Measurements from ENCODE around the gene SSX7.
"Not testable (repeated sequence)": the region's sequence is repeated elsewhere in the genome, so short reads cannot be mapped to it uniquely, and the experiment has no call there.

Gene SSX7, protein sequence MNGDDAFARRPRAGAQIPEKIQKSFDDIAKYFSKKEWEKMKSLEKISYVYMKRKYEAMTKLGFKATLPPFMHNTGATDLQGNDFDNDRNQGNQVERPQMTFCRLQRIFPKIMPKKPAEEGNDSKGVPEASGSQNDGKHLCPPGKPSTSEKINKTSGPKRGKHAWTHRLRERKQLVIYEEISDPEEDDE

DNA sequence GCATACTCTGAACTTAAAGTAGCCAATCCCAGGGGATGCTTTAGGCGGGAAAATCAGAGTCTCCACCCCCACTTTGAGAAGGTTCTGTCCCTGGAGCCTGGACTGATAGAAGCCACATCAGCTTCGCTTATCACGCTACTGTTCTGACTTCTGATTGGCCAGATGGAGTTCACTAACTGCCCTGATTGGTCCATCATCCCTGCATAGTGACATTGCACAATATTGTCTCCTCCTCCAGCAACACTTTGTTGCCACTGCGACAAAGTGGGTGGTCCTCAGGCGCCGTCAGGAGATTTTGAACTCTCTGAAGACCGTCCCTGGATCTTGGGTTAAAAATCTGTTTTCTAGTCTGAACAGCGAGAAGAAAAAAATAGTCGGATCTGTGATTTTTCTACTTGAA lies at the start of gene SSX7:
TSS of gene SSX7 (minus strand) at position 101 of the 400 bp plus-strand sequence. CDS start 1,428 bp downstream, outside the sequence.
- H3K4me1 ChIP-seq (ENCODE audit: control insufficient read depth in 5 of 5, insufficient read depth in 5 of 5, low read length in 5 of 5); H3K36me3 ChIP-seq (ENCODE audit: control insufficient read depth in 5 of 5, insufficient read depth in 5 of 5, low read length in 5 of 5); H3K4me3 ChIP-seq (ENCODE audit: low read depth in 1 of 5, low read length in 5 of 5); H3K9me3 ChIP-seq (ENCODE audit: control insufficient read depth in 5 of 5, low read length in 5 of 5); H3K27me3 ChIP-seq (ENCODE audit: control insufficient read depth in 5 of 5, insufficient read depth in 4 of 5, low read length in 5 of 5); H3K9ac ChIP-seq (ENCODE audit: low read length in 5 of 5); H3K27ac ChIP-seq (ENCODE audit: low read depth, low read length): not testable (repeated sequence)

- H3K4me3 ChIP-seq (ENCODE audit: low read depth in 1 of 5, low read length in 5 of 5); H3K36me3 ChIP-seq (ENCODE audit: control insufficient read depth in 5 of 5, insufficient read depth in 5 of 5, low read length in 5 of 5); H3K9me3 ChIP-seq (ENCODE audit: control insufficient read depth in 5 of 5, low read length in 5 of 5); H3K27ac ChIP-seq (ENCODE audit: low read depth, low read length); H3K4me1 ChIP-seq (ENCODE audit: control insufficient read depth in 5 of 5, insufficient read depth in 5 of 5, low read length in 5 of 5); H3K9ac ChIP-seq (ENCODE audit: low read length in 5 of 5); H3K27me3 ChIP-seq (ENCODE audit: control insufficient read depth in 5 of 5, insufficient read depth in 4 of 5, low read length in 5 of 5): not testable (repeated sequence)
Measured at GRCh38 chrX:52692034-52692433, 37.3 kb upstream of the SSX7 start.

DNA sequence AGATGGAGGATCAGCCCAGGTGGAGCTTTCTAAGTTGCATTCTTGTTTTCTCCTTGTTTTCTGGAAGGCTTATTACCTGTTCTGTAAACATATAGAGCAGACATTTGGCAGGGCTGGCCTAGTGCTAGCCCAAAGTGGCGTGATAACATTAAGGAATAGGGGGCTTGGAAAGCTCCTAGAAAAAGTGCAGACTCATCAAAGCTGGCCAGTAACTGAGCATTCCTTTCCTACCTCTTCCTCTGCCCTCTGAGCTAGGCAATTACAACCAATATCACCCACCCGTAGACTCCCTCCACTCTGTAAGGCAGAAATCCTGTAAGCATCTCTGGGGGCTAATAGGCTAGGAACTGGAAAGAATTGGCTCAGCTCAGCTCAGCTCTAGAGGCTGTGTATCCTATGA lies 7.5 kb upstream of the SSX7 start:
- H3K9me3 ChIP-seq (ENCODE audit: control insufficient read depth in 5 of 5, low read length in 5 of 5); H3K4me1 ChIP-seq (ENCODE audit: control insufficient read depth in 5 of 5, insufficient read depth in 5 of 5, low read length in 5 of 5); H3K36me3 ChIP-seq (ENCODE audit: control insufficient read depth in 5 of 5, insufficient read depth in 5 of 5, low read length in 5 of 5); H3K27me3 ChIP-seq (ENCODE audit: control insufficient read depth in 5 of 5, insufficient read depth in 4 of 5, low read length in 5 of 5); H3K27ac ChIP-seq (ENCODE audit: low read depth, low read length); H3K4me3 ChIP-seq (ENCODE audit: low read depth in 1 of 5, low read length in 5 of 5); H3K9ac ChIP-seq (ENCODE audit: low read length in 5 of 5): not testable (repeated sequence)

DNA sequence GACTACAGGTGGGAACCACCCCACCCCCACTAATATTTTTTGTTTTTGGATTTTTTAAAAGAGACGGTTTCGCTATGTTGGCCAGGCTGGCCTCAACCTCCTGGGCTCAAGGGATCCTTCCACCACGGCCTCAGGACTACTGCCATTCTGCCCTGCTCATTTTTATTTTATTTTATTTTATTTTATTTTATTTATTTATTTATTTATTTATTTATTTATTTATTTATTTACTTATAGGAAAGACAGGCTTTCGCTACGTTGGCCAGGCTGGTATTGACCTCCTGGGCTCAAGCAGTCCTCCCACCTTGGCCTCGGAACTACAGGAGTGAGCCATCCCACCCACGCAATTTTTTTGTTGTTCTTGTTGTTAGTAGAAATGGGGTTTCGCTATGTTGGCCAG lies 775 bp upstream of the SSX7 start:
- not testable (repeated sequence) for H3K9me3 ChIP-seq (ENCODE audit: control insufficient read depth in 5 of 5, low read length in 5 of 5); H3K27me3 ChIP-seq (ENCODE audit: control insufficient read depth in 5 of 5, insufficient read depth in 4 of 5, low read length in 5 of 5); H3K4me3 ChIP-seq (ENCODE audit: low read depth in 1 of 5, low read length in 5 of 5); H3K9ac ChIP-seq (ENCODE audit: low read length in 5 of 5); H3K27ac ChIP-seq (ENCODE audit: low read depth, low read length); H3K36me3 ChIP-seq (ENCODE audit: control insufficient read depth in 5 of 5, insufficient read depth in 5 of 5, low read length in 5 of 5); H3K4me1 ChIP-seq (ENCODE audit: control insufficient read depth in 5 of 5, insufficient read depth in 5 of 5, low read length in 5 of 5)

- not testable (repeated sequence) for H3K4me3 ChIP-seq (ENCODE audit: low read depth in 1 of 5, low read length in 5 of 5); H3K9ac ChIP-seq (ENCODE audit: low read length in 5 of 5); H3K36me3 ChIP-seq (ENCODE audit: control insufficient read depth in 5 of 5, insufficient read depth in 5 of 5, low read length in 5 of 5); H3K27ac ChIP-seq (ENCODE audit: low read depth, low read length); H3K4me1 ChIP-seq (ENCODE audit: control insufficient read depth in 5 of 5, insufficient read depth in 5 of 5, low read length in 5 of 5); H3K27me3 ChIP-seq (ENCODE audit: control insufficient read depth in 5 of 5, insufficient read depth in 4 of 5, low read length in 5 of 5); H3K9me3 ChIP-seq (ENCODE audit: control insufficient read depth in 5 of 5, low read length in 5 of 5)
Measured at GRCh38 chrX:52650676-52651075, 4.0 kb downstream of the SSX7 start.

- not testable (repeated sequence) for H3K9me3 ChIP-seq (ENCODE audit: control insufficient read depth in 5 of 5, low read length in 5 of 5)
Measured at GRCh38 chrX:52648956-52649355, 5.7 kb downstream of the SSX7 start.

DNA sequence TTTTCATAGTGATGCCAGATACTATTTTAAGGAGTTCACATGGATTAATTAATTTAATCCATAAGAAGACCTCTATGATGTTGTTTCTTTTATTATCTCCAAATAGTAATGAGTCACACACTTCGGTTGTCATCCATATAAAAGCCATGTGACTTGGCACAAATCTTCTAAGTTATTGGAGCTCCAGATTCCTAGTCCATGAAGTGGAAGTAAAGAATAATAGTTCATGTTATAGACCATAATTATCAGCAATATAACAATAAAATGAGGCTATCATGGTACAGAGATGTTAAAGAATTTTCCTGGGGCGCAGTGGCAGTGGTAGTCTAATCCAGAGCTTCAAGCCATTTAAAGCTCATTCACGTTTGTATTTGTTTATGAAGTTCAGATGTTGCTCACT lies 26.2 kb downstream of the SSX7 start:
- not testable (repeated sequence) for H3K27ac ChIP-seq (ENCODE audit: low read depth, low read length); H3K4me3 ChIP-seq (ENCODE audit: low read depth in 1 of 5, low read length in 5 of 5); H3K27me3 ChIP-seq (ENCODE audit: control insufficient read depth in 5 of 5, insufficient read depth in 4 of 5, low read length in 5 of 5); H3K9ac ChIP-seq (ENCODE audit: low read length in 5 of 5); H3K9me3 ChIP-seq (ENCODE audit: control insufficient read depth in 5 of 5, low read length in 5 of 5); H3K4me1 ChIP-seq (ENCODE audit: control insufficient read depth in 5 of 5, insufficient read depth in 5 of 5, low read length in 5 of 5); H3K36me3 ChIP-seq (ENCODE audit: control insufficient read depth in 5 of 5, insufficient read depth in 5 of 5, low read length in 5 of 5)

More at GRCh38 chrX:52648956-52649355, 5.7 kb downstream of the SSX7 start:
- not testable (repeated sequence) for H3K27ac ChIP-seq (ENCODE audit: low read depth, low read length); H3K4me1 ChIP-seq (ENCODE audit: control insufficient read depth in 5 of 5, insufficient read depth in 5 of 5, low read length in 5 of 5); H3K4me3 ChIP-seq (ENCODE audit: low read depth in 1 of 5, low read length in 5 of 5); H3K9ac ChIP-seq (ENCODE audit: low read length in 5 of 5); H3K27me3 ChIP-seq (ENCODE audit: control insufficient read depth in 5 of 5, insufficient read depth in 4 of 5, low read length in 5 of 5); H3K36me3 ChIP-seq (ENCODE audit: control insufficient read depth in 5 of 5, insufficient read depth in 5 of 5, low read length in 5 of 5)

DNA sequence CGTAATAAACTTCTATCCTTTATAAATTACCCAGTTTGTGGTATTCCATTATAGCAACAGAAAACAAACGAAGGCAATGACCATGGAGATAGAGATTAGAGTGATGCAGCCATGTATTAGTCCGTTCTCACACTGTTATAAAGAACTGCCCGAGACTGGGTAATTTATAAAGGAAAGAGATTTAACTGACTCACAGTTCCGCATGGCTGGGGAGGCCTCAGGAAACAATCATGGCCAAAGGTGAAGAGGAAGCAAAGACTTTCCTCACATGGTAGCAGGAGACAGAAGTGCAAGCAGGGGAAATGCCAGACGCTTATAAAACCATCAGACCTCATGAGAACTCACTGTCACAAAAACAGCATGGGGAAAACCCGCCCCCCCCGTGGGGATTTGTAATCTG lies 34.0 kb downstream of the SSX7 start:
- H3K9me3 ChIP-seq (ENCODE audit: control insufficient read depth in 5 of 5, low read length in 5 of 5); H3K9ac ChIP-seq (ENCODE audit: low read length in 5 of 5); H3K36me3 ChIP-seq (ENCODE audit: control insufficient read depth in 5 of 5, insufficient read depth in 5 of 5, low read length in 5 of 5); H3K27me3 ChIP-seq (ENCODE audit: control insufficient read depth in 5 of 5, insufficient read depth in 4 of 5, low read length in 5 of 5); H3K4me3 ChIP-seq (ENCODE audit: low read depth in 1 of 5, low read length in 5 of 5); H3K27ac ChIP-seq (ENCODE audit: low read depth, low read length); H3K4me1 ChIP-seq (ENCODE audit: control insufficient read depth in 5 of 5, insufficient read depth in 5 of 5, low read length in 5 of 5): not testable (repeated sequence)

DNA sequence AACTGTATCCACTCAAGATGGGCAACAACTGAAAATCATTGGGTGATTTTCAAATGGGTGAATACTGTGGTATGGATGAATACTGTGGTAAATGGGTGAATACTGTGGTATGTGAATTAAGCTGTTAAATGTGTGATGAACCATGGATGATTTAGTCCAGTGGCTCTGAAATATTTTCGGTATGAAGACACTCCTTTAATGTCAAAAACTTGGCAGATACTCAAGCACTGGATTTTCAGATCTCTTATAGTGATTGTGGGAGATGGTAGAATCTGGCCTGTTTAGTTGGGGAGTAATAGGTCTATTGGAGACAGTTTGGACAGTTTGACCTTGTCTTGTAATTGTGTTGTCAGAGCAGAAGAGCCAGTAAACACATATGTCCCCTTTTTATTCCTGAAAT lies 45.7 kb downstream of the SSX7 start:
- peaks cover 0 to 11% (median 7%) of the 10 kb centered on the region in 5 donors for H3K27me3 ChIP-seq (ENCODE audit: control insufficient read depth in 5 of 5, insufficient read depth in 4 of 5, low read length in 5 of 5)
- H3K36me3 ChIP-seq (ENCODE audit: control insufficient read depth in 5 of 5, insufficient read depth in 5 of 5, low read length in 5 of 5), result no peaks in the 10 kb centered on the region
- H3K27ac ChIP-seq (ENCODE audit: low read depth, low read length), result no peak overlapping the region
- no peak overlapping the region for H3K9ac ChIP-seq (ENCODE audit: low read length in 5 of 5)
- H3K9me3 ChIP-seq (ENCODE audit: control insufficient read depth in 5 of 5, low read length in 5 of 5), result no peaks in the 10 kb centered on the region
- H3K4me3 ChIP-seq (ENCODE audit: low read depth in 1 of 5, low read length in 5 of 5), result no peak overlapping the region
- no peaks in the 10 kb centered on the region for H3K4me1 ChIP-seq (ENCODE audit: control insufficient read depth in 5 of 5, insufficient read depth in 5 of 5, low read length in 5 of 5)

GRCh38 chrX:52603151-52603550 lies 51.5 kb downstream of the SSX7 start:
- H3K4me3 ChIP-seq (ENCODE audit: low read depth in 1 of 5, low read length in 5 of 5), result not testable (repeated sequence)
- H3K27me3 ChIP-seq (ENCODE audit: control insufficient read depth in 5 of 5, insufficient read depth in 4 of 5, low read length in 5 of 5), result peaks cover 0 to 10% (median 3%) of the 10 kb centered on the region in 5 donors

GRCh38 chrX:52598886-52599285 lies 55.8 kb downstream of the SSX7 start:
- H3K9me3 ChIP-seq (ENCODE audit: control insufficient read depth in 5 of 5, low read length in 5 of 5), result peaks cover 0 to 7% (median 0%) of the 10 kb centered on the region in 5 donors
- no peak overlapping the region for H3K4me3 ChIP-seq (ENCODE audit: low read depth in 1 of 5, low read length in 5 of 5)
- no peak overlapping the region for H3K9ac ChIP-seq (ENCODE audit: low read length in 5 of 5)
- no peaks in the 10 kb centered on the region for H3K4me1 ChIP-seq (ENCODE audit: control insufficient read depth in 5 of 5, insufficient read depth in 5 of 5, low read length in 5 of 5)
- peaks cover 4 to 20% (median 12%) of the 10 kb centered on the region in 5 donors for H3K27me3 ChIP-seq (ENCODE audit: control insufficient read depth in 5 of 5, insufficient read depth in 4 of 5, low read length in 5 of 5)
- no peak overlapping the region for H3K27ac ChIP-seq (ENCODE audit: low read depth, low read length)
- H3K36me3 ChIP-seq (ENCODE audit: control insufficient read depth in 5 of 5, insufficient read depth in 5 of 5, low read length in 5 of 5), result no peaks in the 10 kb centered on the region

More at GRCh38 chrX:52603151-52603550, 51.5 kb downstream of the SSX7 start:
- not testable (repeated sequence) for H3K4me1 ChIP-seq (ENCODE audit: control insufficient read depth in 5 of 5, insufficient read depth in 5 of 5, low read length in 5 of 5); H3K27ac ChIP-seq (ENCODE audit: low read depth, low read length); H3K36me3 ChIP-seq (ENCODE audit: control insufficient read depth in 5 of 5, insufficient read depth in 5 of 5, low read length in 5 of 5); H3K9ac ChIP-seq (ENCODE audit: low read length in 5 of 5); H3K9me3 ChIP-seq (ENCODE audit: control insufficient read depth in 5 of 5, low read length in 5 of 5)
